MG63 (cell line): ENCODE measurements around the gene DPM1. TPM values are rescaled to one million over a fixed set of nuclear protein-coding genes. Genes with fewer than 3 reads are reported as not detected.
A peak's percentile ranks its signal among the peaks of the same experiment; 100 is the strongest.

Experiments used
- DNase-seq: peaks from one replicate; pipeline ENCODE4 v3.0.0-alpha.2; 2020
- H3K27me3 ChIP-seq: fragments of 250-450 bp; sonication (Bioruptor Pico); 2 replicates; pipeline ENCODE4 v1.5.1; 2020; ENCODE audit warnings: mild to moderate bottlenecking, moderate library complexity
- H3K36me3 ChIP-seq: fragments of 250-450 bp; sonication (Bioruptor Pico); 2 replicates; pipeline ENCODE4 v1.5.1; 2020; ENCODE audit warnings: mild to moderate bottlenecking, moderate library complexity
- H3K4me3 ChIP-seq: fragments of 250-450 bp; sonication (Bioruptor Pico); 2 replicates; pipeline ENCODE4 v1.5.1; 2020; ENCODE audit warnings: mild to moderate bottlenecking, moderate library complexity
- H3K9me3 ChIP-seq: fragments of 250-450 bp; sonication (Bioruptor Pico); 2 replicates; pipeline ENCODE4 v1.5.1; 2020; ENCODE audit warnings: mild to moderate bottlenecking, moderate library complexity
- total RNA-seq: library from RNA; depleted of rRNA; stranded (reverse); fragments of >200 nt; shearing (Covaris generic); gene quantifications from 2 replicates; pipeline ENCODE4 v1.2.3, GENCODE V29; 2014; ENCODE audit warnings: low replicate concordance; rRNA removed

The DPM1 gene
- total RNA-seq = 187 and 483 TPM in 2 replicates

GRCh38 chr20:50957798-50958614 is at the start of gene DPM1:
Gene DPM1, minus strand, starts transcription at chr20:50958532. Its CDS starts 9 bp downstream, at chr20:50958523.
- Histone ChIP-seq H3K36me3 (peaks cover 49% of the 10 kb centered on the region), H3K27me3 (no peaks in the 10 kb centered on the region), H3K4me3 (peak within 1 kb of the TSS; percentile 85), H3K9me3 (no peaks in the 10 kb centered on the region)
- peak; percentile 88 for DNase-seq

DNA sequence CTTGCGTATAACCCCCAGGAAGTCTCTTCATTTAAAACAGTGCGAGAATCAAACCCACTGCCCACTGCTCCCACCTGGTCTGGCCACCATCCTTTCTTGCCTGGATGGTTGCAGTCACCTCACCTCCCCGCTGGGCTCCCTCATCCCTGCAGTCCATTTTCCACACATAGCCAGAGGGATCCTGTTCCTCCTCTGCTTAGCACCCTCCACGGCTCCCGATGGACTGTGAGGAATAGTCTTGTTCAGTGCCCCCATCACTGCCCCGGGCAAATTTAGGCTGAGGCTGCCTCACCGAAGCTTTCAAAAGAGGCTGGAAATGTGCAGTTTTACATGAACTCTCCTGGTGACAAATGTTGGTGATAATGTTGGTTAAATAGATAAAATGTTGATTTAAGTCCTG is 46.9 kb upstream of the DPM1 start:
- no peaks in the 10 kb centered on the region for H3K9me3 ChIP-seq
- H3K27me3 ChIP-seq = no peaks in the 10 kb centered on the region
- no peak for DNase-seq
- H3K36me3 ChIP-seq = peaks cover 29% of the 10 kb centered on the region
- H3K4me3 ChIP-seq = no peak overlapping the region

DNA sequence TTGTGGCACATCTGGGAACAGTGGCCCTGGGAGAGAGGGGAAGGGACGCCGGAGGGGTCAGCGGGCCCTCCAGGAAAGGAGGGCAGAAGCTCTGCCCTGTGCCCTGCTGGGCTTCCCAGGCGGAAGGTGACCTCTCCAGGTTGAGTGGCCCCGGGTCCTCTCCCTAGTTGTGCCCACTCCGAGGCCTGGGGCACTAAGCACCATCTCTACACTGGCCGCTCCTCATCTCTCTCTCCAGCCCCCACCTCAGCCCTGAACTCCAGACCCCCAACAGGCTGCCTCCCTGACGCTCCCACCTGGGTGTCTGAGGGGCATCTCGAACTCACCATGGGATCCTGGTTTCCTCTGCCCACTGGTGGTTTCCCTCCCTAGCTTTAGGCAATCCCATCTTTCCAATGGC is 46.4 kb upstream of the DPM1 start:
- Histone ChIP-seq H3K4me3 (no peak overlapping the region), H3K36me3 (peaks cover 29% of the 10 kb centered on the region), H3K27me3 (no peaks in the 10 kb centered on the region), H3K9me3 (no peaks in the 10 kb centered on the region)
- DNase-seq = no peak

DNA sequence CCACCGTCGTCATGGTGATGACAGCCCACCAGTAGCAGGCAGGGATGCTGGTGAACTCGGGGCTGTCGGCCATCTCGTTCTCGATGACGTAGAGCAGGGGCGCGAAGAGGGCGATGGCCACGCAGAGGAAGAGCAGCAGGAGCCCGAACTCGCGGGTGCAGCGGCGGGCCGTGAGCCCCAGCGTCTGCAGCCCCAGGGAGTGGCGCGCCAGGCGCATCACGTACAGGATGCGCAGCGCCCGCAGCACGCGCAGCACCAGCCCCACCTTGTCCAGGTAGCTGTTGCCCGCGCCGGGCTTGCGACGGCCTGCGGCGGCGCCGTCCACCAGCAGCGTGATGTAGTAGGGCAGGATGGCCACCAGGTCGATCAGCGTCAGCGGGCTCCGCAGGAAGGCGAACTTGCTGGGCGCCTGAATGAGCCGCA is 46.0 kb upstream of the DPM1 start:
- Histone ChIP-seq H3K27me3 (no peaks in the 10 kb centered on the region), H3K4me3 (no peak overlapping the region), H3K36me3 (peaks cover 29% of the 10 kb centered on the region), H3K9me3 (no peaks in the 10 kb centered on the region)
- DNase-seq = no peak

DNA sequence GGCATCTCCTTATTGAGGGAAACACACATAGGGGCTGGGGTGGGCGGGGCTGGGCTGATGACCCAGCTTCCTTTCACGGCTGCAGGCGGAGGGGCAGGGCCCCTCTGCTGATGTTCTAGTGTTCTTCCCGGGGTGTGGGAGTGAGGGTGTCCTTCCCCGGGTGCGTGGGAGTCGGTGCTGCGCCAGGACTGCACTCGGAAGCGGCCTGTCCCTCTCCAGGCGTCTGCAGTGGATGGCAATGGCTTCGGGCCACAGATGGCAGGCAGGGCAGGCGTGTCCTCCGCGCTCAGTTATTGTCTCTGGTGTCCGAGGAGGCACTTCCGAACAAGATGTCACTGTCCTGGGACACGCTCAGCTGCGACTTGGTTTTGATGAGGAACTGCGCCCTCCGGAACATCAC is 45.4 kb upstream of the DPM1 start:
- DNase-seq = no peak
- Histone ChIP-seq H3K4me3 (no peak overlapping the region), H3K9me3 (no peaks in the 10 kb centered on the region), H3K36me3 (peaks cover 23% of the 10 kb centered on the region), H3K27me3 (no peaks in the 10 kb centered on the region)

DNA sequence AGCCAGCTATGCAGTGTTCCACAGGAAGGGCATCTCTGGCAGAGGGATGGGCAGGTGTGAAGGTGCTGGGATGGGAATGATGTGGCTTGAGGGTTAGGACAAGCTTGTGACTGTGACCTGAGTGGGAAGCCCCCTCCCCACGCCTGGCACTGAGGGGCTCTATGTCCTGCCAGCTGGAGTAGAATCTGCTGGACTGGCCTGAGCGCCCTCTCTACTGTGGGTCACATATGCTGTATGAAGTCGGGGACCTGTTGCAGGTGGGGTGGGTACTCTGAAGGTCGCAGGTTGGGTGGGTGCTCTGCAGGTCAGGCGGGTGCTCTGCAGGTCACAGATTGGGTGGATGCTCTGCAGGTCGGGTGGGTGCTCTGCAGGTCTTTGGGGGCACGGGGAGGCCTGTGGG is 44.3 kb upstream of the DPM1 start:
- Histone ChIP-seq H3K4me3 (no peak overlapping the region), H3K9me3 (no peaks in the 10 kb centered on the region), H3K36me3 (peaks cover 17% of the 10 kb centered on the region), H3K27me3 (no peaks in the 10 kb centered on the region)
- no peak for DNase-seq

- Histone ChIP-seq H3K36me3 (peaks cover 9% of the 10 kb centered on the region), H3K27me3 (no peaks in the 10 kb centered on the region), H3K4me3 (no peak overlapping the region), H3K9me3 (no peaks in the 10 kb centered on the region)
- DNase-seq = no peak
Measured at GRCh38 chr20:51001430-51002265, 43.3 kb upstream of the DPM1 start.

GRCh38 chr20:50999355-50999754 is 41.0 kb upstream of the DPM1 start:
- Histone ChIP-seq H3K4me3 (no peak overlapping the region), H3K27me3 (no peaks in the 10 kb centered on the region), H3K9me3 (no peaks in the 10 kb centered on the region), H3K36me3 (0 out of 2 replicates have a peak, but pooled peaks cover 3% of the 10 kb centered on the region)
- no peak for DNase-seq

DNA sequence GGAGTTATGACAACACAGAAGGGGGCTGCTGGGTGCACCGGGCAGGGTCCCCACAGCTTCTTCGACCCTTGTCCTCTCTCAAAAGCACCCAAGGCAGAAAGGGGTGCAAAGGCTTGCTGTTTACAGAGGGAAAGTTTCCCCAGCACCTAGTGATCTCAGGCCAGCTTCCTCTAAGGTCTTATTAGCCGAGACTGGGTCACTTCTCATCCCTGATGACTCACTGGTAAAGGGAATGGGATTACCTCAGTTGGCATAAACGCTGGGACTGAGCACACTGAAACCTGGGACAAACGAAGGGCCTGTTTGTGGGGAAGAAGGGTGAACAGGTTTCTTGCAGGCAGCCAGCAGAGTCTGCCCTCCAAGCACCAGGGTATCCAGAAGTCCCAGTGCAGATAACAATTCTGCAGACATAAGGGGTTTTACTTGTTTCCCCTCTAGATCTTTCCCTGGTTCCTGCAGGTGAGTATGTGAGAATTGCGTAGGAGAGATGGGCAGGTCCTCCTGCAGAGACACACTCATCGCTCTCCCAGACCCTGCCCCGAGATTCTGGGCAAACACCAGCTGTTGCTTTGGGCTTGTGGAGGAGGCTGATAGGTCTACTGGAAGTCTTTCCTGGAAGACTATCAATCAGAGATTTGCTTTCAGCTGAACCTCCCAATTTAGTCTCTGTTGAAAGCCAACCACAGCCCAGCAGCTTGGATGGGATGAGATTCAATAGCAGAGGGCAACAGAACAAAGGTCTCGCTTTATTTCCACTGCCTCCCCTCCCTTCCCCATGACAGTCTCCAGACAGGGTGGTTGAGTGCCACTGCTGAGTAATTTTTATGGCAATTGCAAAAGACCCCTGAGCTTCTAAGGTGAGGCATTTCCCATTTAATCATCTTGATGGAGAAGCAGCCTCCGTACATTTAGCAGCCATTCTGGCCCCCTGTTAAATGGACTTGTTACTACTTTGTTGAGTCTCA is 38.9 kb upstream of the DPM1 start:
- Histone ChIP-seq H3K27me3 (no peaks in the 10 kb centered on the region), H3K9me3 (no peaks in the 10 kb centered on the region), H3K4me3 (no peak overlapping the region), H3K36me3 (no peaks in the 10 kb centered on the region)
- DNase-seq = peak; percentile 34

DNA sequence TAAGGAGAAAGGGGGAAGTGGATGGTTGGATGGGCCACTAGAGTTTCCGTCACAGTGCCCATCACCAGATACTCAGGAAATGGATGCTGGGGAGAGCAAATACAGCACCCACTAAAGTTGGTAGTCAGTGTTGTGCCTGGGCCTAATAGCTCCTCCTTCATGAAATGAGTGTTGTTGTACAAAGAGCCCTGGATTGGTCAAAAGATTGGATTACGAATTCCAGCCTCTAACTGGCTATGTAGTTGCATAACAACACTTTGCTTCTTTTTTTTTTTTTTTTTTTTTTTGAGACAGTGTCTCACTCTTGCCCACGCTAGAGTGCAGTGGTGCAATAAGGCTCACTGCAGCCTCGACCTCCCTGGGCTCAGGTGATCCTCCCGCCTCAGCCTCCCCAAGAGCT is 37.2 kb upstream of the DPM1 start:
- Histone ChIP-seq H3K36me3 (no peaks in the 10 kb centered on the region), H3K4me3 (no peak overlapping the region), H3K27me3 (no peaks in the 10 kb centered on the region), H3K9me3 (no peaks in the 10 kb centered on the region)
- no peak for DNase-seq

DNA sequence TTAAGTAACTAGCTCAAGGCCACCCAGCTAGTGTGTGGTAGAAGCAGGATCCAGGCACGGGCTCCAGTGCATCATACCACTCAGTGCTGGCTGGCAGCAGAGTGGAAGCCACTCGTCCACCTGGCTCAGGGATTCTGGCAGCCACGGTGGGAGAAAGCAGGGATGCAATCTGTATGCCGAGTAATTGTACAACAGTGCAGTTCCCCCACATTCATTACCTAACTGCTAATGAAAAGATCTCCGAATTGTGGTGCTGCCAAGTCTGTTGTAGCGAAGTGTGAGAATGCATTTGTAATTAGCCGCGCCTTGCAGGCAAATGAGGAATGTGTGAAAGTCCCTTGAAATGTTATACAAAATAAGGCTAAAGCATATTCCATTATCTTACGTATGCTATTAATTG is 35.5 kb upstream of the DPM1 start:
- H3K36me3 ChIP-seq = no peaks in the 10 kb centered on the region
- DNase-seq = no peak
- no peak overlapping the region for H3K4me3 ChIP-seq
- no peaks in the 10 kb centered on the region for H3K27me3 ChIP-seq
- no peaks in the 10 kb centered on the region for H3K9me3 ChIP-seq

DNA sequence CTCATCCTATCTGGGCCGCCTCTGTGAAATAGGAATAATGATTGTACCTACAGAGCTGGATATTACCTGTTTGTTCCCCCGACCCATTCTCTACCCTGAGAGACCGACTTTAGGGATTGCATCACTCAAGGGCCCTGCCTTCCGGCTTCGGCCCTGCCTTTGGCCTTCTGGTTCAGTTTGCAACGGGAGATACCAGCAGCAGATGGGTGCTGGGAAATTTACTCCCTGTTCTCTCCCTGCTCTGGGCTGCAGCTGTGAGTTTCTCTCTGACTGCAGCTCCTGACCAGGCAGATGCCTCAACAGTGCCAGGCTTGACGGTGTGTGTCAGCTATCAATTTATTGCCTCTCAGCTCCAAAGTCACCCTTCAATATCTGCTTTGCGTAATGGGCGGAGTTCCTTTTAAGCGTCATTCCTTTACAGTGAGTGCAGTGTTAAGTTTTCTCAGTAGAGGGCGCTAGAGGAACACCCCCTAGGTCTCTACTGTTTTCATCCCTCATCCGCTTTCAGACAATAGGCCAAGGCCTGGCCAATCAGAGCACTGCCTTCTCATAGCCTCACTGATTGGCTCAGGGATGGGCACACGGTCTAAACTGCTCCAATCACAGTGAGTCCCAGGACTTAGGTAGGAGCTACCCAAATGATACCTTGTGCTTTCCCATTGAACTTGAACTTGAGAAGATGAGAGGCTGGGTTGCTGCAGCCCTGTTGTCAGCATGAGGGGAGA is 34.6 kb upstream of the DPM1 start:
- peak; percentile 60 for DNase-seq
- Histone ChIP-seq H3K9me3 (no peaks in the 10 kb centered on the region), H3K36me3 (no peaks in the 10 kb centered on the region), H3K27me3 (no peaks in the 10 kb centered on the region), H3K4me3 (no peak overlapping the region)

GRCh38 chr20:50992336-50992732 is 34.0 kb upstream of the DPM1 start:
- Histone ChIP-seq H3K27me3 (no peaks in the 10 kb centered on the region), H3K36me3 (no peaks in the 10 kb centered on the region), H3K9me3 (no peaks in the 10 kb centered on the region), H3K4me3 (no peak overlapping the region)
- DNase-seq = no peak

GRCh38 chr20:50991076-50991475 is 32.7 kb upstream of the DPM1 start:
- no peak for DNase-seq
- Histone ChIP-seq H3K36me3 (no peaks in the 10 kb centered on the region), H3K4me3 (no peak overlapping the region), H3K9me3 (no peaks in the 10 kb centered on the region), H3K27me3 (0 out of 2 replicates have a peak, but pooled peaks cover 2% of the 10 kb centered on the region)

DNA sequence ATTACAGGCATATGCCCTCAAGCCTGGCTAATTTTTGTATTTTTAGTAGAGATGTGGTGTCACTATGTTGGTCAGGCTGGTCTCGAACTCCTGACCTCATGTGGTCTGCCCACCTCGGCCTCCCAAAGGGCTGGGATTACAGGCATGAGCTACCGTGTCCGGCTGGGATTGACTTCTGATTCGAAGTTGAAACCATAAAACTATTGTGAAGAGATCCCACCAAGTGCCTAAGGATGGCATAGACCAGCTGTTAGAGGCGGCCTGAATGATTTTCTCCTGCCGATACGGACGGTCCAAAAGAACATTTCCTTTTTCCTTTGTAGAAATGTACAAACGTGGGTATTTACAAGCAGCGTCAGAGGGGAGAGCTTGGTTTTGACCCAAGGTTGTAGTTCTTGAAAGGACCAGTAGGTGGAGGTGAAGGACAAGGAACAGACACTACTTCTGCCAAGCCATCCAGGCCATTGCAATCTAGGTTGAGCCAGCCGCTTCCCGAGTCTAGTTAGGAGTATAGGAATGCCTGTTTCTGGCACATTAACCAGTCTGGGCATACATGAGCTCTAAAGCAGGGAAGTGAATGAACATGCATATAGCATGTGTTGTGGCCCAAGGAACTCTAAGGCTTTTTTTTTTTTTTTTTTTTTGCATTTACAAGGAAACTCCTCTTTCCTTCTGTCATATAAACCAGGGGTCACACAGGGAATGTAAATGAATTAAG is 29.3 kb upstream of the DPM1 start:
- Histone ChIP-seq H3K36me3 (no peaks in the 10 kb centered on the region), H3K9me3 (no peaks in the 10 kb centered on the region), H3K27me3 (0 out of 2 replicates have a peak, but pooled peaks cover 2% of the 10 kb centered on the region), H3K4me3 (no peak overlapping the region)
- peak; percentile 72 for DNase-seq
